ENCODE results near the gene ALOX12B. TPM values are rescaled to one million over a fixed set of nuclear protein-coding genes. Genes with fewer than 3 reads are reported as not detected.
A peak's percentile ranks its signal among the peaks of the same experiment; 100 is the strongest.

The ALOX12B gene
- polyA plus RNA-seq, 2 of the 4 experiments (the other 2 are of a cell fraction), result 0.63 to 1.0 TPM

DNA sequence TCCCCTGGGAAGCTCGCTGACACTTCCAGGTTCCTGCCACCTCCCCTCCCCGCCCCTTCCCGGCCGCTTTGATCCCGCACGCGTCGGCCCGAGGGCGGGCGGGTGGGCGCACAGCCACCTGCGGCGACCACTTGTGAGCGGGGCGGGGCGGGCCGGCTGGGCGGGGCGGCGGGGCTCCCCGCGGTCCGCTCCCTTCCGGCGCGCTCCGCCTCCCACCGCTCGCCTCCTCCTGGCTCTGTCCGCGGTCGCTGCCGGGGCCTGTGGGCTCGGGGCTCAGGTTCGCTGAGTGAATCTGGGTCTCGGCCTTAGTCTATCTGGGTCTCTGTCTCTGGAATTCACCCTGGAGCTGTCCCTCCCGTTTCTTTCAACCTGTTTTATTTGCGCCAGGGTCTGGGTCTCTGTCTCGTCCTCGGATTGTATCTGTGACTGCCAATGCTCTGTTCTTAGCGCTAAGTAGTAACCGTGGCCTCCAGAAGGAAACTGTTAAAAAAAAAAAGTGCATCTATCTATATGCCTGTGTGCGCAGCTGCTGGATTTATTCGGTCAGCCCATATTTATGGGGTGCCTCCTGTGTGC is 39.1 kb upstream of the ALOX12B start:
- H3K4me2 ChIP-seq, result peak overlapping the region; percentile 95
- FAIRE-seq (no peak), DNase-seq (ENCODE audit: low read depth in 1 of 2, low spot score in 1 of 2) (peak; percentile 65 to 80), ATAC-seq (peak; percentile 36 to 50)
- ChIA-PET CTCF (interaction anchor here (0.6 to 26.5 kb wide), 9 partner anchors 7 to 205 kb away, joined by 3 to 601 read pairs (median 5); partner anchors contain the start of genes PER1 and VAMP2), POLR2A (interaction anchor here (0.7 to 2.1 kb wide), 9 partner anchors 11 to 237 kb away, joined by 3 to 14 read pairs (median 8); partner anchors contain the start of gene BORCS6)
- under 1% methylated on average over 12 of the region's 45 CpGs for WGBS (ENCODE audit: missing lambda C conversion rate)
- H3K9me3 ChIP-seq, result no peaks in the 10 kb centered on the region
- peak overlapping the region; percentile 73 to 86 for H3K27ac ChIP-seq
- peaks cover 19% of the 10 kb centered on the region for H3K4me1 ChIP-seq
- TF ChIP-seq TP53 (CRISPR knock-in tag; IDR thresholded peaks at IDR 0.05), result no peak
- TF ChIP-seq POLR2A (IDR thresholded peaks at IDR 0.05; ENCODE audit: low read length), result peak; percentile 44
- no peak for TF ChIP-seq SMC3 (IDR thresholded peaks at IDR 0.05)
- TF ChIP-seq, protein P1, sequence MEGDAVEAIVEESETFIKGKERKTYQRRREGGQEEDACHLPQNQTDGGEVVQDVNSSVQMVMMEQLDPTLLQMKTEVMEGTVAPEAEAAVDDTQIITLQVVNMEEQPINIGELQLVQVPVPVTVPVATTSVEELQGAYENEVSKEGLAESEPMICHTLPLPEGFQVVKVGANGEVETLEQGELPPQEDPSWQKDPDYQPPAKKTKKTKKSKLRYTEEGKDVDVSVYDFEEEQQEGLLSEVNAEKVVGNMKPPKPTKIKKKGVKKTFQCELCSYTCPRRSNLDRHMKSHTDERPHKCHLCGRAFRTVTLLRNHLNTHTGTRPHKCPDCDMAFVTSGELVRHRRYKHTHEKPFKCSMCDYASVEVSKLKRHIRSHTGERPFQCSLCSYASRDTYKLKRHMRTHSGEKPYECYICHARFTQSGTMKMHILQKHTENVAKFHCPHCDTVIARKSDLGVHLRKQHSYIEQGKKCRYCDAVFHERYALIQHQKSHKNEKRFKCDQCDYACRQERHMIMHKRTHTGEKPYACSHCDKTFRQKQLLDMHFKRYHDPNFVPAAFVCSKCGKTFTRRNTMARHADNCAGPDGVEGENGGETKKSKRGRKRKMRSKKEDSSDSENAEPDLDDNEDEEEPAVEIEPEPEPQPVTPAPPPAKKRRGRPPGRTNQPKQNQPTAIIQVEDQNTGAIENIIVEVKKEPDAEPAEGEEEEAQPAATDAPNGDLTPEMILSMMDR (IDR thresholded peaks at IDR 0.05), result no peak
- TF ChIP-seq, protein P2, sequence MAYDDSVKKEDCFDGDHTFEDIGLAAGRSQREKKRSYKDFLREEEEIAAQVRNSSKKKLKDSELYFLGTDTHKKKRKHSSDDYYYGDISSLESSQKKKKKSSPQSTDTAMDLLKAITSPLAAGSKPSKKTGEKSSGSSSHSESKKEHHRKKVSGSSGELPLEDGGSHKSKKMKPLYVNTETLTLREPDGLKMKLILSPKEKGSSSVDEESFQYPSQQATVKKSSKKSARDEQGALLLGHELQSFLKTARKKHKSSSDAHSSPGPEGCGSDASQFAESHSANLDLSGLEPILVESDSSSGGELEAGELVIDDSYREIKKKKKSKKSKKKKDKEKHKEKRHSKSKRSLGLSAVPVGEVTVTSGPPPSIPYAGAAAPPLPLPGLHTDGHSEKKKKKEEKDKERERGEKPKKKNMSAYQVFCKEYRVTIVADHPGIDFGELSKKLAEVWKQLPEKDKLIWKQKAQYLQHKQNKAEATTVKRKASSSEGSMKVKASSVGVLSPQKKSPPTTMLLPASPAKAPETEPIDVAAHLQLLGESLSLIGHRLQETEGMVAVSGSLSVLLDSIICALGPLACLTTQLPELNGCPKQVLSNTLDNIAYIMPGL (CRISPR knock-in tag; IDR thresholded peaks at IDR 0.05; ENCODE audit: borderline replicate concordance), result 0 out of 2 replicates have a peak, but pooled peaks have one; percentile 38
- TF ChIP-seq NFE2L2 (conservative IDR thresholded peaks at IDR 0.05; ENCODE audit: low read length), result no peak
- no peak for TF ChIP-seq BHLHE40 (IDR thresholded peaks at IDR 0.05; ENCODE audit: low read depth, low read length)
- no peak; the same call in 1 of the 2 replicates for TF ChIP-seq KDM1A (IDR thresholded peaks at IDR 0.05; ENCODE audit: low read depth)
- no peak for TF ChIP-seq HOXB13 (CRISPR knock-in tag; IDR thresholded peaks at IDR 0.05; ENCODE audit: low read depth)
- no peak for TF ChIP-seq HOXB5 (CRISPR knock-in tag; IDR thresholded peaks at IDR 0.05)
- TF ChIP-seq FOSB (CRISPR knock-in tag; IDR thresholded peaks at IDR 0.05), result no peak
- no peak for TF ChIP-seq HDAC2 (IDR thresholded peaks at IDR 0.05)
- no peak for TF ChIP-seq RCOR1 (IDR thresholded peaks at IDR 0.05; ENCODE audit: low read depth, low read length)
- TF ChIP-seq, protein P3, sequence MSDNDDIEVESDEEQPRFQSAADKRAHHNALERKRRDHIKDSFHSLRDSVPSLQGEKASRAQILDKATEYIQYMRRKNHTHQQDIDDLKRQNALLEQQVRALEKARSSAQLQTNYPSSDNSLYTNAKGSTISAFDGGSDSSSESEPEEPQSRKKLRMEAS (IDR thresholded peaks at IDR 0.05), result 0 out of 2 replicates have a peak, but pooled peaks have one; percentile 12
- peak in 1 of 2 experiments; percentile 30; a peak in 1 of 5 replicates for TF ChIP-seq JUN (IDR thresholded peaks at IDR 0.05)
- TF ChIP-seq CHD2 (IDR thresholded peaks at IDR 0.05; ENCODE audit: low read length, partially characterized antibody), result no peak
- TF ChIP-seq, protein P4, sequence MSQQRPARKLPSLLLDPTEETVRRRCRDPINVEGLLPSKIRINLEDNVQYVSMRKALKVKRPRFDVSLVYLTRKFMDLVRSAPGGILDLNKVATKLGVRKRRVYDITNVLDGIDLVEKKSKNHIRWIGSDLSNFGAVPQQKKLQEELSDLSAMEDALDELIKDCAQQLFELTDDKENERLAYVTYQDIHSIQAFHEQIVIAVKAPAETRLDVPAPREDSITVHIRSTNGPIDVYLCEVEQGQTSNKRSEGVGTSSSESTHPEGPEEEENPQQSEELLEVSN (IDR thresholded peaks at IDR 0.05; ENCODE audit: borderline replicate concordance, low read depth), result no peak
- TF ChIP-seq ESRRA (IDR thresholded peaks at IDR 0.05; ENCODE audit: borderline replicate concordance, low read length), result no peak
- no peak for TF ChIP-seq CEBPB (IDR thresholded peaks at IDR 0.05)
- TF ChIP-seq PHF8 (IDR thresholded peaks at IDR 0.05; ENCODE audit: borderline replicate concordance, low read depth), result peak; percentile 61; the same call in 1 of the 2 replicates
- TF ChIP-seq POLR2AphosphoS2 (conservative IDR thresholded peaks at IDR 0.05; ENCODE audit: low read length), result no peak
- TF ChIP-seq CBX8 (IDR thresholded peaks at IDR 0.05), result no peak
- TF ChIP-seq TFCP2L1 (CRISPR knock-in tag; IDR thresholded peaks at IDR 0.05), result 0 out of 2 replicates have a peak, but pooled peaks have one; percentile 48
- TF ChIP-seq, protein P5, sequence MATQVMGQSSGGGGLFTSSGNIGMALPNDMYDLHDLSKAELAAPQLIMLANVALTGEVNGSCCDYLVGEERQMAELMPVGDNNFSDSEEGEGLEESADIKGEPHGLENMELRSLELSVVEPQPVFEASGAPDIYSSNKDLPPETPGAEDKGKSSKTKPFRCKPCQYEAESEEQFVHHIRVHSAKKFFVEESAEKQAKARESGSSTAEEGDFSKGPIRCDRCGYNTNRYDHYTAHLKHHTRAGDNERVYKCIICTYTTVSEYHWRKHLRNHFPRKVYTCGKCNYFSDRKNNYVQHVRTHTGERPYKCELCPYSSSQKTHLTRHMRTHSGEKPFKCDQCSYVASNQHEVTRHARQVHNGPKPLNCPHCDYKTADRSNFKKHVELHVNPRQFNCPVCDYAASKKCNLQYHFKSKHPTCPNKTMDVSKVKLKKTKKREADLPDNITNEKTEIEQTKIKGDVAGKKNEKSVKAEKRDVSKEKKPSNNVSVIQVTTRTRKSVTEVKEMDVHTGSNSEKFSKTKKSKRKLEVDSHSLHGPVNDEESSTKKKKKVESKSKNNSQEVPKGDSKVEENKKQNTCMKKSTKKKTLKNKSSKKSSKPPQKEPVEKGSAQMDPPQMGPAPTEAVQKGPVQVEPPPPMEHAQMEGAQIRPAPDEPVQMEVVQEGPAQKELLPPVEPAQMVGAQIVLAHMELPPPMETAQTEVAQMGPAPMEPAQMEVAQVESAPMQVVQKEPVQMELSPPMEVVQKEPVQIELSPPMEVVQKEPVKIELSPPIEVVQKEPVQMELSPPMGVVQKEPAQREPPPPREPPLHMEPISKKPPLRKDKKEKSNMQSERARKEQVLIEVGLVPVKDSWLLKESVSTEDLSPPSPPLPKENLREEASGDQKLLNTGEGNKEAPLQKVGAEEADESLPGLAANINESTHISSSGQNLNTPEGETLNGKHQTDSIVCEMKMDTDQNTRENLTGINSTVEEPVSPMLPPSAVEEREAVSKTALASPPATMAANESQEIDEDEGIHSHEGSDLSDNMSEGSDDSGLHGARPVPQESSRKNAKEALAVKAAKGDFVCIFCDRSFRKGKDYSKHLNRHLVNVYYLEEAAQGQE (IDR thresholded peaks at IDR 0.05), result peak; percentile 32; the same call in 1 of the 2 replicates
- TF ChIP-seq, protein P6, sequence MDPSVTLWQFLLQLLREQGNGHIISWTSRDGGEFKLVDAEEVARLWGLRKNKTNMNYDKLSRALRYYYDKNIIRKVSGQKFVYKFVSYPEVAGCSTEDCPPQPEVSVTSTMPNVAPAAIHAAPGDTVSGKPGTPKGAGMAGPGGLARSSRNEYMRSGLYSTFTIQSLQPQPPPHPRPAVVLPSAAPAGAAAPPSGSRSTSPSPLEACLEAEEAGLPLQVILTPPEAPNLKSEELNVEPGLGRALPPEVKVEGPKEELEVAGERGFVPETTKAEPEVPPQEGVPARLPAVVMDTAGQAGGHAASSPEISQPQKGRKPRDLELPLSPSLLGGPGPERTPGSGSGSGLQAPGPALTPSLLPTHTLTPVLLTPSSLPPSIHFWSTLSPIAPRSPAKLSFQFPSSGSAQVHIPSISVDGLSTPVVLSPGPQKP (IDR thresholded peaks at IDR 0.05; ENCODE audit: low read depth, low read length), result no peak
- H3K4me3 ChIP-seq, result peak overlapping the region; percentile 56
